HG03432 (cell line): ENCODE measurements around the gene RPS15A.
A peak's percentile ranks its signal among the peaks of the same experiment; 100 is the strongest.
"Not testable (repeated sequence)": the region's sequence is repeated elsewhere in the genome, so short reads cannot be mapped to it uniquely, and the experiment has no call there.

Experiments used
- ATAC-seq: cut with Tn5 transposase; IDR thresholded peaks from one replicate; pipeline ENCODE4 v1.9.1; 2021; ENCODE audit warnings: mild to moderate bottlenecking, moderate library complexity; ENCODE audit not compliant: unreplicated experiment

The RPS15A gene

GRCh38 chr16:18799500-18799899 lies 9.4 kb upstream of the RPS15A start:
- no peak for ATAC-seq

GRCh38 chr16:18797746-18798145 lies 7.6 kb upstream of the RPS15A start:
- no peak for ATAC-seq

DNA sequence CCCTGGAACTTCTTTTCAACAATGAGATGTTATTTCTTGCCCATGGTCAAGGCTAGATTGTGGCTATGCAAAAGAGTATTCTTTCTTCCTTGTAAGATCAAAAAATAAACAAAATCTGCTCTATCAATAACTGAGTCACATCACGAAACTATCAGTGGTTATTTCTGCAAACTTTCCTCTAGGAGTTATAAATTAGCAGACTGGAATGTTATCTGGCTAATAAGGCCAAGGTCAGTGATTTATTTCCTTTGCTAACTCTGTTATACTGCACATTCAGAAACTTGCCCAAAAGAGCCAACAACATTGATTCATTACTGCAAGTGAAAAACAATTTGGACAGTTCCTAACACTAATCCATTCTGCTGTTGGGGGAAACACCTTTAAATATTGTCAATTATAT lies 6.2 kb upstream of the RPS15A start:
- no peak for ATAC-seq

- ATAC-seq: no peak
Measured at GRCh38 chr16:18792836-18793433, 2.8 kb upstream of the RPS15A start.

GRCh38 chr16:18789515-18789849 lies 652 bp downstream of the RPS15A start:
- no peak for ATAC-seq

- no peak for ATAC-seq
Measured at GRCh38 chr16:18788828-18789514, 1.2 kb downstream of the RPS15A start.

- no peak for ATAC-seq
Measured at GRCh38 chr16:18784917-18785623, 5.1 kb downstream of the RPS15A start.

GRCh38 chr16:18783430-18784341 lies 6.4 kb downstream of the RPS15A start:
- ATAC-seq: no peak

DNA sequence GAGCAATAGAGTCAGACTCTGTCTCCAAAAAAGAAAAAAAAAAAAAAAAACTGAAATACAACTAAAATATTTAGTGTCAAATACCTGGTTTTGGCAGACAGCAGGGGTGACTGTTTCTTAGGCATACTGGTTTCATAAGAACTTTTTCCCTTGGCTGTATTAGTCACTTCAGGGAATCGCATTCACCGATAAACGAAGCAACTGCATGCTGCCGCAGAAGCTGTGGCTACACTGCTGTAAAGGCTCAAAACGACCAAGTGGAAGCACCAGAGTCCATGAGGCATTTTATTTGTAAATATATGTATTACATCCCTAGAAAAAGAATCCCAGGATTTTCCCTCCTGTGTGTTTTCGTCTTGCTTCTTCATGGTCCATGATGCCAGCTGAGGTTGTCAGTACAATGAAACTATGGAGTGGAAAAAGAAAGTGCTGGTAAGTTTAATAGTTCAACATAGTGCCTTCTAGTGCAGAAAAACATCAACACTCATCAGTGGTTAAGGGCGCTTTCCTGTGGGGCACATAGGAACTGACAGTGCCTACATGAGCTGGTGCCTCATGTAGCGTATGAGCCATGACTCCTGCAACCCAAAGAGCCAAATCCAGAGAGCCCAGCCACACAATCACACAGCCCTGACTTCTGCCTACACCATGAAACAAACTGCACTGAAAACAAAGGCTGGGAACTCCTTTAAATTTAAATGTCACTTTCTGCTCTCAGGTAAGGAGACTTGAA lies 7.3 kb downstream of the RPS15A start:
- ATAC-seq: no peak

GRCh38 chr16:18781232-18781631 lies 8.9 kb downstream of the RPS15A start:
- not testable (repeated sequence) for ATAC-seq

DNA sequence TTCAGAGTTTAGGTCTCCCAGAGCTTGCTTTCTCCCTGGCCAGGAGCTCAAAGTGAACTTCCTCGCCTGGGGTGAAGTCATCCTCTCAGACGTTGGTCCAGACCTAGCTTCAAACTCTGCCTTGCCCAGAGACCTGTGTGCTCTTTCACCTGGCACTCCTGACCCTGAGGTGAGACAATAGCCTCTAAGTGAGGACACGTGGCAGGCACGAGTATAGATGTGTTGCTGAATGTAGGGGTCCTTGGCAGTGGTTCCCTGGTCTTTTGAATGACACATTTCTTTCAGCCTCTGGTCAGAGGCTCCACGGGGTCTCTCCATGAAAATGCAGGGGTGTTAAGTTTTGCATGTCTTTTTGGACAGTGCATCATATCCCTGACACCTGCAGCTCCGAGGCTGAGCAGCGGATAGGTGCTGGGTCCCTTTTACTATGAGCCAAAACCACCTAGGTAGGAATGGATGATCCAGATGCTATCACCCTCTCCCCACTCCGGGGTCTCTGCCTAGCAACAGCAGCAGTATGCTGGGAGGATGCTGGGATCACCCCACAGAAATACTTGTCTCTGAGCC lies 9.6 kb downstream of the RPS15A start:
- not testable (repeated sequence) for ATAC-seq

DNA sequence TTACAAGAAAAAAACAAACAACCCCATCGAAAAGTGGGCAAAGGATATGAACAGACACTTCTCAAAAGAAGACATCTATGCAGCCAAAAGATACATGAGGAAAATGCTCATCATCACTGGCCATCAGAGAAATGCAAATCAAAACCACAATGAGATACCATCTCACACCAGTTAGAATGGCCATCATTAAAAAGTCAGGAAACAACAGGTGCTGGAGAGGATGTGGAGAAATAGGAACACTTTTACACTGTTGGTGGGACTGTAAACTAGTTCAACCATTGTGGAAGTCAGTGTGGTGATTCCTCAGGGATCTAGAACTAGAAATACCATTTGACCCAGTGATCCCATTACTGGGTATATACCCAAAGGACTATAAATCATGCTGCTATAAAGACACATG lies 12.5 kb downstream of the RPS15A start:
- ATAC-seq: not testable (repeated sequence)

DNA sequence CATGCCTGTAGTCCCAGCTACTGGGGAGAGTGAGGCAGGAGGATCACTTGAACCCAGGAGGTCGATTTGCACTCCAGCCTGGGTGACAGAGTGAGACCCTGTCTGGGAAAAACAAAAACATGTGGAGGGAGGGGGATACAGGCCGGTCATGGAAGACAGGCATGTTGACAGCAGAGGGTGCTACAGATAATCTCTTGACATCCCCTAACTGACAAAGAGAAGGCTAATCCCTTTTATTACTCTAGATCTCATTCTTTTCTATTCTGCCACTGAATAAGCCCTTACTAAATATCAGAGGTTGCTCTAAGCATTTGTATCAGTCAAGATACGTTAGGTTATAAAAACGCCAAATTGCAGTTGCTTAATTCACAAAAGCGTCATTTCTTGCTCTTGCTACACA lies 13.8 kb downstream of the RPS15A start:
- not testable (repeated sequence) for ATAC-seq

- ATAC-seq: not testable (repeated sequence)
Measured at GRCh38 chr16:18774651-18775050, 15.5 kb downstream of the RPS15A start.

- ATAC-seq: not testable (repeated sequence)
Measured at GRCh38 chr16:18772171-18772570, 18.0 kb downstream of the RPS15A start.

GRCh38 chr16:18770336-18770962 lies 19.7 kb downstream of the RPS15A start:
- not testable (repeated sequence) for ATAC-seq

DNA sequence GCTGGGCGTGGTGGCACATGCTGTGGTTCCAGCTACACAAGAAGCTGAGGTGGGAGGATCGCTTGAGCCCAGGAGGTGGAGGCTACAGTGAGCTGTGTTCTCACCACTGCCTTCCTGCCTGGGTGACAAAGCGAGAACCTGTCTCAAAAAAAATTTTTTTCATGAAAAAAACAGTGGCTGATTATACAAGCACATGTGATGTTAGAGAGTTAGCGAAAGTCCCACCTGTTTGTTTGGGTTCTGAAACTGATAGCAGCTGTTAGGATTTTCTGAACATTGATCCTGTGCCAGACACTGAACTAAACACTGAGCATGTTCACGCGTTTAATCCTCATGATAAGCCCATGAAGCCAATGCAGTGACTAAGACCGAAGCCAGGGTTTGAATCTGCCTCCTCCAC lies 22.9 kb downstream of the RPS15A start:
- peak; percentile 54 for ATAC-seq

DNA sequence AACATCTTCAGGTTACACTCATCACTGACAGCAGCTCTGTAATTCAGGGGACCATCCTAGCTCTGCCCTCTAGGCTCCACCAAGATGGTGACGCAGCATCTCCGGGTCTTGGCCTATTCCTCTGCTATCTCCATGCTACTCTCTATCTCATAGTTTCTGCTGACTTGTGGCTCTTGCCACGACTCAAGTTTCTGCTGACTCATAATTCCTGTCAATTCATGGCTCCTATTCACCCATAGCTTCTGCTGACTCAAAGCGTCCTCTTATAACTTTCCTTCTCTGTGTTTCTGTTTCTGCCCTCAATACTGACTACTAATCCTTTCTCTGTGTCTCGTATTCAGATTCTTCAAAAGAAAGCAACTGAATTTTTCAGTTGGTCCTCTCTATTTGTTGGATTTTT lies 27.4 kb downstream of the RPS15A start:
- peak; percentile 62 for ATAC-seq

DNA sequence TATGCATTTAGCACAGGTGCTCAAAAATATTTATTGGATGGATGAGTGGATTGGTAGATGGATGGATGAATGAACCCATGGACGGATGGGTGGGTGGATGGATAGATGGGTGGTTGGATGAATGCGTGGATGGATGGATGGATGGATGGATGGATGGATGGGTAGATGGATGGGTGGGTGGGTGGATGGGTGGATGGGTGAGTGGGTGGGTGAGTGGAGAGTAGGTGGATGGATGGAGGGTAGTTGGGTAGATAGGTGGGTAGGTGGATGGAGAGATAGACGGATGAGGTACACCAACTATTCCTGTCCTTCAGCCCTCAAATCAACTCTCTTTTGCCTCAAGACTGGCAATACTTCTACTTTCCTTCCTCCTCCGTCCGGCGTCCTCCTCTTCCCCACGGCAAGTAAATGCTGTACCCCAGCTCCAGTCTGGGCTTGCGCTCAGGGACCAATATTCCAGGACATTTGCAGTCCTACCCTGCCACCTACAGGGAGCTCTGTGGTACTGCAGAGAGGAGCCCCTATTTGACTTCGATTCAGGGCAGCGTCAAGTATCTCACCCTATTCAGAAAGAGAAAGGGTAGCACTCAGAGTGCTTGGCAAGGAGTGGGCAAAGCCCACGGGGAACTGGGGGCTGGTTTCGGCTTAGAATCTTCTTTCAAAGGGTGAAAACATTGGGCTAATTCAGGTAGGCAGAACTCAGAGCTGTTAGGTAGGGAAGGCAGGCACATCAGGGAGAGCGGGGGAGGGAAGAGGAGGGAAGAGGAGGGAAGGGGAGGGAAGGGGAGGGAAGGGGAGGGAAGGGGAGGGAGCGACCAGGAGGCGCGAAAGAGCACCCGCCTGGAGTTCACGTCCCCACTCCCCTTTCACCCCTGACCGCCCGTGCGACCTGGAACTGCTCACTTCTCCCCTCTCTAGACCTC lies 30.3 kb downstream of the RPS15A start:
- ATAC-seq: peak; percentile 40
